Vagina (tissue), 2 donors: ENCODE measurements around the gene NDUFV3.

Source experiments
- CTCF ChIP-seq, 3 experiments: fragments of 450-650 bp in 2 of 3; fragments of 200-600 bp in 1 of 3; sonication (generic) in 1 of 3; IDR thresholded peaks; one replicate each; pipeline ENCODE4 v1.5.1; 2017 to 2019; ENCODE audit warnings: antibody characterized with exemption in 3 of 3, mild to moderate bottlenecking in 2 of 3, moderate library complexity in 2 of 3
- POLR2A ChIP-seq, 2 donors: fragments of 450-650 bp; IDR thresholded peaks; one replicate each; pipeline ENCODE4 v1.6.1; 2017; ENCODE audit warnings: antibody characterized with exemption in 2 of 2, mild to moderate bottlenecking in 2 of 2, moderate library complexity in 2 of 2
- POLR2AphosphoS5 ChIP-seq, 2 donors: sonication (generic); formaldehyde crosslinking; IDR thresholded peaks; one replicate each; pipeline ENCODE4 v1.9.0; 2017; ENCODE audit warnings: antibody characterized with exemption in 2 of 2, mild to moderate bottlenecking in 2 of 2, low read depth in 1 of 2; ENCODE audit not compliant: insufficient read depth in 1 of 2

DNA sequence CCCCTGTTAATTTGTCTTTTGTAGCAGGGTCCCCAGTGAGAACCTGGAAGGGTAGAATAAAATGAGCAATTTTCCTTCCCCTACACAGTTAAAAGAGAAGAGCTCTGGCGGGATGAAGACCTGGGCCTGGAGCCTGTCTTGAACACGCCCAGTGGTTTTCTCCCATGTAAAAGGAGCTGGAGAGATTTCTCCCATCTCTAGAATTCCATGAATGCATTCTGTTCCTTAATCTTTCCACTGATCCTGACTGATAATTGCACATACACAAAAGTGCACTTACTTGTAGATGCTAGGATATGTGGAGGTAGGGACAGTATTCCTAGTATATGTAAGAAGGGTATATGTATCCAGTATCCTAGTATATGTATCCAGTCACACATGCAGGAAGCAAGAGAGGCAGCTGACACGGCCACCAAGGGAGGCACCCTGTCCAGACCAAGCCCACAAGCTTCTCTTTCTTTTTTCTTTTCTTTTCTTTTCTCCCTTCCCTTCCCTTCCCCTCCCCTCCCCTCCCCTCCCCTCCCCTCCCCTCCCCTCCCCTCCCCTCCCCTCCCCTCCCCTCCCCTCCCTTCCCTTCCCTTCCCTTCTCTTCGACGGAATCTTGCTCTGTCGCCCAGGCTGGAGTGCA, 69.4 kb downstream of the NDUFV3 start:
- no peak for TF ChIP-seq POLR2AphosphoS5 (IDR thresholded peaks at IDR 0.05; ENCODE audit: insufficient read depth in 1 of 2, low read depth in 1 of 2)
- TF ChIP-seq CTCF (IDR thresholded peaks at IDR 0.05), result no peak
- no peak for TF ChIP-seq POLR2A (IDR thresholded peaks at IDR 0.05)
